A549 (cell line): ENCODE data around the gene PDIA5.

ENCODE experiments used
- BCL3 ChIP-seq: fragments of >200 bp; sonication (Bioruptor Twin); formaldehyde crosslinking; IDR thresholded peaks from 3 replicates; pipeline ENCODE4 v1.6.1; 2016
- BHLHE40 ChIP-seq: IDR thresholded peaks from 2 replicates; pipeline ENCODE4 v1.6.1; 2012; ENCODE audit warnings: low read depth, low read length, inconsistent platforms
- CEBPB ChIP-seq, 2 experiments: fragments of >200 bp in 1 of 2; sonication (Bioruptor Twin) in 1 of 2; formaldehyde crosslinking in 1 of 2; IDR thresholded peaks; 2 replicates each; pipeline ENCODE4 v1.6.1; 2012 to 2016
- CTCF ChIP-seq: fragments of >200 bp; sonication (Bioruptor Twin); formaldehyde crosslinking; IDR thresholded peaks from 3 replicates; pipeline ENCODE4 v1.5.1; 2016
- EP300 ChIP-seq, 2 experiments: fragments of >200 bp; sonication (Bioruptor Twin); formaldehyde crosslinking; IDR thresholded peaks; 2 replicates in 1 of 2; 3 replicates in 1 of 2; pipeline ENCODE4 v1.6.1; 2016 to 2017
- JUN ChIP-seq, 2 experiments: fragments of >200 bp; sonication (Bioruptor Twin); formaldehyde crosslinking; IDR thresholded peaks; 2 replicates in 1 of 2; 3 replicates in 1 of 2; pipeline ENCODE4 v1.6.1; 2016 to 2017
- RFX5 ChIP-seq: fragments of 450-650 bp; IDR thresholded peaks from 2 replicates; pipeline ENCODE4 v1.7.1; 2014; ENCODE audit warnings: antibody characterized with exemption, mild to moderate bottlenecking, moderate library complexity

GRCh38 chr3:123058505-123058904, 8.3 kb upstream of the PDIA5 start:
- TF ChIP-seq BHLHE40 (no peak), CTCF (no peak), EP300 (IDR thresholded peaks at IDR 0.05) (no peak), CEBPB (IDR thresholded peaks at IDR 0.05) (no peak), BCL3 (no peak), JUN (IDR thresholded peaks at IDR 0.05) (no peak), RFX5 (no peak)
